Measurements from ENCODE around the gene SLC44A1. TPM values are rescaled to one million over a fixed set of nuclear protein-coding genes. Genes with fewer than 3 reads are reported as not detected.

The SLC44A1 gene
- total RNA-seq, 4 donors from 2014 or later, result 39.3 to 94.1 (median 58.3) TPM

GRCh38 chr9:105419816-105420597 is 175.6 kb downstream of the SLC44A1 start:
- in situ Hi-C loops (cut with MboI; ENCODE audit: low pct_ligation_motif_present in 1 of 4, low pct_unique_long_range_greater_than_20kb in 1 of 4, low sequenced_read_pairs in 3 of 4) (loop anchor here (10.0 to 25.0 kb wide), 7 partner anchors 255 to 633 kb away; partner anchors contain the start of gene ABCA1 (in 2 of the 4)), intact Hi-C loops (cut with DNase I; ENCODE audit: low total_unique reads) (loop anchor here (10.0 kb wide), 2 partner anchors 495 to 555 kb away; partner anchors contain the start of gene ABCA1)
- Histone ChIP-seq H3K4me3 (no peak overlapping the region), H3K9me3 (no peaks in the 10 kb centered on the region), H3K27me3 (no peaks in the 10 kb centered on the region), H3K27ac (no peak overlapping the region), H3K4me1 (peaks cover 0 to 6% (median 3%) of the 10 kb centered on the region in 4 donors), H3K36me3 (no peaks in the 10 kb centered on the region)
- TF ChIP-seq EP300 (IDR thresholded peaks at IDR 0.05; ENCODE audit: low read depth) (no peak), CTCF (IDR thresholded peaks at IDR 0.05) (no peak), POLR2A (IDR thresholded peaks at IDR 0.05) (no peak), POLR2AphosphoS5 (IDR thresholded peaks at IDR 0.05) (no peak)
- no peak for DNase-seq
- 89 to 93% methylated on average over 8 to 10 of the region's 10 CpGs for WGBS, 2 donors (ENCODE audit: low coverage in 1 of 2)

GRCh38 chr9:105421154-105421553 is 176.7 kb downstream of the SLC44A1 start:
- H3K9me3 ChIP-seq, result no peaks in the 10 kb centered on the region
- no peaks in the 10 kb centered on the region for H3K36me3 ChIP-seq
- H3K27me3 ChIP-seq, result no peaks in the 10 kb centered on the region
- in situ Hi-C loops (cut with MboI; ENCODE audit: low pct_ligation_motif_present in 1 of 4, low pct_unique_long_range_greater_than_20kb in 1 of 4, low sequenced_read_pairs in 3 of 4), result loop anchor here in 2 of 4 donors (25.0 kb wide), 3 partner anchors 509 to 634 kb away; no protein-coding TSS in a partner anchor
- intact Hi-C loops (cut with DNase I; ENCODE audit: low total_unique reads), result no loop called here
- H3K4me1 ChIP-seq, result no peaks in the 10 kb centered on the region
- H3K27ac ChIP-seq, result no peak overlapping the region
- no peak overlapping the region for H3K4me3 ChIP-seq
- no peak for DNase-seq
- no peak for TF ChIP-seq POLR2AphosphoS5 (IDR thresholded peaks at IDR 0.05)
- no peak for TF ChIP-seq CTCF (IDR thresholded peaks at IDR 0.05)
- no peak for TF ChIP-seq POLR2A (IDR thresholded peaks at IDR 0.05)
- no peak for TF ChIP-seq EP300 (IDR thresholded peaks at IDR 0.05; ENCODE audit: low read depth)
- 77 to 86% methylated on average over 2 of the region's 2 CpGs for WGBS, 2 donors (ENCODE audit: low coverage in 1 of 2)

- intact Hi-C loops (cut with DNase I; ENCODE audit: low total_unique reads) (no loop called here), in situ Hi-C loops (cut with MboI; ENCODE audit: low pct_ligation_motif_present in 1 of 4, low pct_unique_long_range_greater_than_20kb in 1 of 4, low sequenced_read_pairs in 3 of 4) (loop anchor here in 2 of 4 donors (25.0 kb wide), 3 partner anchors 510 to 635 kb away; no protein-coding TSS in a partner anchor)
- TF ChIP-seq EP300 (IDR thresholded peaks at IDR 0.05; ENCODE audit: low read depth) (no peak), POLR2AphosphoS5 (IDR thresholded peaks at IDR 0.05) (peak in 1 of 3 donors; percentile 10)
- Histone ChIP-seq H3K4me1 (no peaks in the 10 kb centered on the region), H3K4me3 (no peak overlapping the region), H3K27ac (no peak overlapping the region), H3K27me3 (no peaks in the 10 kb centered on the region), H3K36me3 (no peaks in the 10 kb centered on the region), H3K9me3 (no peaks in the 10 kb centered on the region)
- 80 to 89% methylated on average over 4 to 5 of the region's 5 CpGs for WGBS, 2 donors (ENCODE audit: low coverage in 1 of 2)
- DNase-seq, result no peak
These were observed 177.4 kb downstream of the SLC44A1 start for GRCh38 chr9:105421864-105422263.

GRCh38 chr9:105425816-105426433 is 181.5 kb downstream of the SLC44A1 start:
- H3K36me3 ChIP-seq, result no peaks in the 10 kb centered on the region
- H3K4me3 ChIP-seq, result no peak overlapping the region
- no peaks in the 10 kb centered on the region for H3K27me3 ChIP-seq
- H3K9me3 ChIP-seq, result no peaks in the 10 kb centered on the region
- H3K27ac ChIP-seq, result no peak overlapping the region
- WGBS, 2 donors (ENCODE audit: low coverage in 1 of 2), result 50 to 84% methylated on average over 2 of the region's 2 CpGs
- H3K4me1 ChIP-seq, result peaks cover 0 to 3% (median under 1%) of the 10 kb centered on the region in 4 donors
- no peak for TF ChIP-seq POLR2AphosphoS5 (IDR thresholded peaks at IDR 0.05)
- no peak for TF ChIP-seq POLR2A (IDR thresholded peaks at IDR 0.05)
- TF ChIP-seq CTCF (IDR thresholded peaks at IDR 0.05), result peak; percentile 37 to 57 (median 42)
- TF ChIP-seq EP300 (IDR thresholded peaks at IDR 0.05; ENCODE audit: low read depth), result no peak
- DNase-seq, result no peak
- in situ Hi-C loops (cut with MboI; ENCODE audit: low pct_ligation_motif_present in 1 of 4, low pct_unique_long_range_greater_than_20kb in 1 of 4, low sequenced_read_pairs in 3 of 4), result loop anchor here in 2 of 4 donors (25.0 kb wide), 1 partner anchor 286 kb away; no protein-coding TSS in a partner anchor
- intact Hi-C loops (cut with DNase I; ENCODE audit: low total_unique reads), result no loop called here
